Activated CD8-positive, alpha-beta memory T cell treated with anti-CD3 and anti-CD28 coated beads, Interleukin-2, amount 50 U/mL, for 4 hours (primary cell): ENCODE data around the gene TMEM30B.
"Not testable (repeated sequence)": the region's sequence is repeated elsewhere in the genome, so short reads cannot be mapped to it uniquely, and the experiment has no call there.

Source experiments
- DNase-seq: peaks from one replicate; pipeline ENCODE4 v3.0.0-alpha.2; 2020

TMEM30B gene, protein sequence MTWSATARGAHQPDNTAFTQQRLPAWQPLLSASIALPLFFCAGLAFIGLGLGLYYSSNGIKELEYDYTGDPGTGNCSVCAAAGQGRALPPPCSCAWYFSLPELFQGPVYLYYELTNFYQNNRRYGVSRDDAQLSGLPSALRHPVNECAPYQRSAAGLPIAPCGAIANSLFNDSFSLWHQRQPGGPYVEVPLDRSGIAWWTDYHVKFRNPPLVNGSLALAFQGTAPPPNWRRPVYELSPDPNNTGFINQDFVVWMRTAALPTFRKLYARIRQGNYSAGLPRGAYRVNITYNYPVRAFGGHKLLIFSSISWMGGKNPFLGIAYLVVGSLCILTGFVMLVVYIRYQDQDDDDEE

DNA sequence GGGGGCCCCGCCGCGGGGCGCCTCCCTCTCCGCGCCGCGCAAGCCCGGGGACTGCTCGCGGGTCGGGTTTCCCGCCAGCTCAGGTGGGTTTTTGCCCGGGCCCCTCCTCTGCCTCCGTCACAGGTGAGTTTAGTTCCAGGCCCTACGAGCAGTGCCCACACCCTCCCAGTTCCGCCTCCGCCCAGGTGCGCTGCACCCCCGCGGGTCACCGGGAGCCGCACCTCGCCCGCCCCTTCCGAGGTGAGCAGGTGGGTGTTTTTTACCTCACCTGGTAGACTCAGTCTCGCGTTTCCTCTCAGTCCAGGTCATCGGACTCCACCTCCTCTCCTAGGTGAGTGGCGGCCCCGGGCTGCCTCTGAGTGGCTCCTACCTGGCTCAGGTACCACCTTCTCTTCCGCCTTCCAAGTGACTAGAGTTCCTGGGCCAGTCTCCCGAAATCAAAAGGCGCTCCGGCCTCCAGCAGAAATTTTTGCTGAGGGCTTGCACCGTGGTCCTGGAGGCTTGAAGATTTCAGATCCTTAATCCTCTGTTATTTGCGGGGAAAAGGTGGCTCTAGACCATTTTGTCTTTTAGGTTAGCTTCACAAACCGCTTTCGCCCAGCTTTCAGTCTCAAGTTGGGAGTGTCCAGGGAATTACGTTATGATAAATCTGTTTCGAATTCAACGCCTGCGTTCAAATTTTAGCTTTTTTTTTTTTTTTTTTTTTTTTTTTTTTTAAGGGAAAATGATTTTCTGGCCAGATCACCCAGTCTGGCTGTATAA is at the start of gene TMEM30B:
TMEM30B (minus strand) TSS at position 153 of the 762 bp plus-strand sequence. CDS start 191 bp downstream, outside the sequence.
- DNase-seq = peak; percentile 52

- DNase-seq = no peak
Observed at GRCh38 chr14:61330511-61330910, 49.4 kb upstream of the TMEM30B start.

GRCh38 chr14:61329478-61330051 is 48.4 kb upstream of the TMEM30B start:
- no peak for DNase-seq

GRCh38 chr14:61328626-61329262 is 47.6 kb upstream of the TMEM30B start:
- DNase-seq = no peak

DNA sequence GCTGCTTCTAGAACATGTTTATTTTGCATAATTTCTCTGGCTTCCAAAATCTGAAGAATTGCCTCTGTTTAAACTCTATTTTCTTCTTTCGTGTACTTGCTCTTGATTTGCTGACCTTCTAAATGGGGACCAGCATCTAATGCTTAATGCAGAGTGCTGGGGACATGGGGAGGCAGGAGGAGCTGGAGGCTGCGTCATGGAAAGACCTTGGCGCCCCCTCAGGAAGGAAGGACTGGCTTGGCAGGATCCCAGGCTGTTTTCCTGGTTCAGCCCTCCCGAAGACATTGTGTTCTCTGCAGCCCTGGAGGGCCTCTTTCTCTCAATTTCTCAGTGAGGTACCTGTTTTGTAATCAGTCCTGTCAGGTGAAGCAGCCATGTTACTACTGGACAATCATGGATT is 45.7 kb upstream of the TMEM30B start:
- DNase-seq = no peak

GRCh38 chr14:61326146-61326545 is 45.0 kb upstream of the TMEM30B start:
- no peak for DNase-seq

- no peak for DNase-seq
Observed at GRCh38 chr14:61325166-61325565, 44.0 kb upstream of the TMEM30B start.

GRCh38 chr14:61323970-61324369 is 42.8 kb upstream of the TMEM30B start:
- DNase-seq = no peak

- DNase-seq = peak; percentile 52
Observed at GRCh38 chr14:61322799-61323290, 41.7 kb upstream of the TMEM30B start.

DNA sequence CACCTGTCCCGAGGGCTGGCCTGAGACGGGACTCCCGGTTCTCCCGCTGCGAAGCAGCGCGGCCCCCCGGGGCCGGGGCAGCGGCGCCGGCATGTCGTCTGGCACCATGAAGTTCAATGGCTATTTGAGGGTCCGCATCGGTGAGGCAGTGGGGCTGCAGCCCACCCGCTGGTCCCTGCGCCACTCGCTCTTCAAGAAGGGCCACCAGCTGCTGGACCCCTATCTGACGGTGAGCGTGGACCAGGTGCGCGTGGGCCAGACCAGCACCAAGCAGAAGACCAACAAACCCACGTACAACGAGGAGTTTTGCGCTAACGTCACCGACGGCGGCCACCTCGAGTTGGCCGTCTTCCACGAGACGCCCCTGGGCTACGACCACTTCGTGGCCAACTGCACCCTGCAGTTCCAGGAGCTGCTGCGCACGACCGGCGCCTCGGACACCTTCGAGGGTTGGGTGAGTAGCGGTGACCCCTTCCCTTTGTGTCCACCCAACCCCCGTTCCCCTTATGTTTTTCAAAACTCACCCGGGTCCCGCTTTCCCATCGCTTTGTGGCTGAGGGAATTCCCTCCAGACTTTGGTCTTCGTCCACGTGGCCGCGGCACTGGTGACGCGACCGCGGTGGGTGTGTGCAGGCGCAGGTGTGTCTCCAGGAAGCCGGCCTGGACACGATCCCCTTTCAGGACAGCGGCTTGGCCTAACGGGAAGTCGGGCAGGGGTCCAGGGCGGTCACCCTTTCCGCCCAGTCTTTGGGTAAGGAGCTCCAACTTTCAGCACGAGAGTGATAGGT is 41.1 kb upstream of the TMEM30B start:
- DNase-seq = peak; percentile 50

GRCh38 chr14:61321385-61322010 is 40.4 kb upstream of the TMEM30B start, which contains the start of gene PRKCH:
Gene PRKCH, plus strand, starts transcription at chr14:61321579. Its CDS starts 523 bp downstream, at chr14:61322102.
- DNase-seq = peak; percentile 84

DNA sequence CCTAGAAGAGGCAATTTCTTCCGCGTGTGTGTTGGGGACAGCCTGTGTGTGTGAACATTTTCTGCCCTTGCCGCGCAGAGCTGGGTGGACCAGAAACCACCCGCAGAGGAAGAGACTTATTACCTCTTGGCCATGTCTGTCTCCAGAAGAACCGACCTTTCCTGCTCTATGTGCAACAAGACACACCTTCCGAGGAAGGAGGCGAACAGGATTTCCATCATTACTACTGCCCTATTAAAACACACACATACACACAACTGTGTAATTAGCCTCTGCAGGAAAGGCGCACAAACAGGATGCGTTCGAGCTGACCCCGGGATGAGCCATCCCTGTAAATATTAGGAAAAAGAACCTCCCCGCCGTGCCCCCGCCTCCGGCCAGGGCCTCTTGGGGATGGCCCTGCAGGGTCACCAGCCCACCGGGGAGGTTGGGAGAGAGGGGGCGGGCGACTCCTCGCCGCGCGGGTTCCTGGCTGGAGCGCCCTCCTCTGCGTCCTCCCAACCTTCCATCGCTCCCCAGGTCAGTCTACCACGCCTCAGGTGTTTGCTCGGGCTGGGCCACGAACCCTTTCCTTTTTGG is 39.8 kb upstream of the TMEM30B start:
- no peak for DNase-seq

DNA sequence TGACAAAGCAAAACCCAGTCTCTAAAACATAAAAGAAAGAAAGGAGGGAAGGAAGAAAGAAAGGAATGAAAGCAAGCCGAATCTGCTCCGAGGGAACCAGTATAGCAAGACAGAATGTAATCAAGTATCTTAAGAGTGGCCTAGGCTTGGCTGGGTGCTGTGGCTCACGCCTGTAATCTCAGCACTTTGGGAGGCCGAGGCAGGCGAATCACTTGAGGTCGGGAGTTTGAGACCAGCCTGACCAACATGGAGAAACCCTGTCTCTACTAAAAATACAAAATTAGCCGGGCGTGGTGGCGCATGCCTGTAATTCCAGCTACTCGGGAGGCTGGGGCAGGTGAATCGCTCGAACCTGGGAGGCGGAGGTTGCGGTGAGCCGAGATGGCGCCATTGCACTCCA is 39.0 kb upstream of the TMEM30B start:
- not testable (repeated sequence) for DNase-seq

GRCh38 chr14:61319706-61320105 is 38.6 kb upstream of the TMEM30B start:
- no peak for DNase-seq

DNA sequence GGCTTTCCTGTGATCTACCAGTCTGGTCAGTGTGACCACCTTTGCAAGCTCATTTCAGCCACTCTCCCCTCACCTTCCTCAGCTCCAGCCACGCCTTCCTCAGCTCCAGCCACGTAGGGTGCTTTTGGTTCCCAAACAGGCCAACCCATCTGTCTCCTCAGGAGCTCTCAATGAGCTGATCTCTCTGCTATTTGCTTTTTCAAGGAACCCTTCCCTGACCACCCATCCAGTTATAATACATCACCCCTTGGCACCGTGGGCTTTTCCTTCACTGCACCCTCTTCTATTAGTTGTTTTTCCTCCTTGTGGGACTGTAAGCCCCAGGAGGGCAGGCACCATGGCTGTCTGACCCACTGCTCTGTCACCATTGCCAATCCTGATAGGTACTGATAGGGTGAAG is 37.9 kb upstream of the TMEM30B start:
- DNase-seq = no peak

DNA sequence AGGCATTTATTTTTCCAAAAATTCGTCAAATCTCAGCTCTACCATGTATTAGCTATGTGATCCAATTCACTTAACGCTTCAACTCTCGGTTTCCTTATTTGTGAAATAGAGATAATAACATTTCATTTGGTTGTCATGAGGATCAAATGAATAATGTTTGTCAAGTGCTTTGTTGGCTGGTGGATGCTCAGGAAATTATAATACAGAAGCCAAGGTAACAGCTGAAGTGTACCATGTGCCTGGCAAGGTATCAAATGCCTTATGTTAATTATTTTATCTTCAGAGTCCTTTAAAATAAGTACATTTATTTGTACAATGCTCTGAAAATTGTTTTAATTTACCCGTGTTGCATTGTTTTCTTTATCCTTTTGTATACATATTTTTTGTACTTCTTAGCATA is 34.2 kb upstream of the TMEM30B start:
- no peak for DNase-seq

DNA sequence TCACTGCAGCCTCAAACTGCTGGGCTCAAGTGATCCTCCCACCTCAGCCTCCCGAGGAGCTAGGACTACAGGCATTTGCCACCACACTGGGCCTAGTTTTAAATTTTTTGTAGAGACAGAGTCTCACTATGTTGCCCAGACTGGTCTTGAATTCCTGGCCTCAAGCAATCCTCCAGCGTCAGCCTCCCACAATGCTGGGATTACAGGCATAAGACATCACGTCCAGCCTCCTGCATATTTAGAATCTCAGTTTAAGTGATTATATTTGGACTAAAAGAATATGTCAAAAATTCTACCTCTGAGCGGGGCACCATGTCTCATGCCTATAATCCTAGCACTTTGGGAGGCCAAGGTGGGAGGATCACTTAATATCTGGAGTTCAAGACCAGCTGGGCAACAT is 27.6 kb upstream of the TMEM30B start:
- not testable (repeated sequence) for DNase-seq

DNA sequence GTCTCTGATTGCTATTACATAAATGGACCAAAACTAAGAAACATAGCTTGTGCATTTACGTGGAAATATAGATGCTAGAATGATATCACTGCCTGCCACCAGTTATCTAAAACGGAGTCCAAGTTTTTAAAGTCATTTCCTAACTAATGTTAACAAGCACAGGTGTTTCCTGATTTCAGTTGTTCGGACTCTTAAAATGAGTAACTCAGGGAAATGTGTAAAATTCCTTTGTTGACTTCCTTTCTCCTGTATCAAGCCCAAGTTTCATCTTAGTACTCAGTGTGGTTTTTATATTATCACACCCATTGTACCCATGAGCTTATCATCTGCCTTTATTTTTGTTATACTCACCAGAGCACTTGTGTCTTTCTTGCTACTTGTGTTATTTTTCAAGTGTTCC is 27.1 kb upstream of the TMEM30B start:
- no peak for DNase-seq

DNA sequence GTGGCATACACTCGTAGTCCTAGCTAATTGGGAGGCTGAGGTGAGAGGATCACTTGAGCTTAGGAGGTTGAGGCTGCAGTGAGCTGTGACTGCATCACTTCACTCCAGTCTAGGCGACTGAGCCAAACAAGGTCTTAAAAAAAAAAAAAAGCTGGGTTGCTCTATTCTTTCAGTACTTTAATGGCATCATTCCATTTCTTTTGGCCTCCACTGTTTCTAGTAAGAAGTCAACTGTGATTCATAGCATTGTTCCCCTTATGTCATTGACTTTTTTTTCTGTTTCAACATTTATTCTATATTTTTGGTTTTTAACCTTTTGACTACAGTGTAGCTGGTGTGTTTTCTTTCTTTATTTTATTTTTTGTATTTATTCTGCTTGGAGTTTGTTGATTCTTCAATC is 23.6 kb upstream of the TMEM30B start:
- DNase-seq = no peak

DNA sequence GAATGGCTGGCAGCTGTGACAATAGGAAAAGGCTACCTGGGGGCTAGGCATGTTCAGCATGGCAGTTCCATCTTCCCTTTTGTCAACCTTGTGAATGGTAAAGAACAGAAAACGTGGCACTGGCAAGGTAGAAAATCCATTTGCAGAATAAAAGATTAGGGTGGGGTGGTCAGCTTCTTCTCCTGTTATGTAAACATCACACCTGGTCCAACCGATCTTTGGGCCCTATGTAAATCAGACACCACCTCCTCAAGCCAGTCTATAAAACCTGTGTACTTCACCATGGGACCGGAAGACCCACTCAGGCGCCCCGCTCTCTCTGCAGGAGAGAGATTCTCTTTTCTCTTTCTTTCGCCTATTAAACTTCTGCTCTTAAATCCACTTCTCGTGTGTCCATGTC is 19.6 kb upstream of the TMEM30B start:
- DNase-seq = no peak

GRCh38 chr14:61300209-61300608 is 19.1 kb upstream of the TMEM30B start:
- no peak for DNase-seq
